Keratinocyte (primary cell): Measurements from ENCODE around the gene PACSIN2. TPM values are rescaled to one million over a fixed set of nuclear protein-coding genes. Genes with fewer than 3 reads are reported as not detected.

ENCODE experiments used
- DNase-seq: peaks from one replicate; pipeline ENCODE4 v3.0.0-alpha.2; 2011; ENCODE audit warnings: low read depth, missing footprints, low spot score
- FAIRE-seq: peaks from 2 replicates; lab custom pipeline; 2011; peaks lifted over from hg19 to GRCh38; lab: Jason Lieb, UNC
- H2AFZ ChIP-seq: 2 replicates; pipeline ENCODE4 v1.6.0; 2012; ENCODE audit warnings: low read length, control low read depth, inconsistent platforms; ENCODE audit not compliant: control insufficient read depth
- H3K27ac ChIP-seq: 2 replicates; pipeline ENCODE4 v1.5.1; 2011; ENCODE audit warnings: low read length; ENCODE audit not compliant: control insufficient read depth, insufficient read depth
- H3K27me3 ChIP-seq: 3 replicates; pipeline ENCODE4 v1.6.0; 2011; ENCODE audit warnings: low read length; ENCODE audit not compliant: control insufficient read depth, insufficient read depth; ENCODE audit errors: extremely low read depth
- H3K36me3 ChIP-seq, 2 experiments: 2 replicates in 1 of 2; 3 replicates in 1 of 2; pipeline ENCODE4 v1.5.1; 2011; ENCODE audit warnings: low read length in 2 of 2, mild to moderate bottlenecking in 1 of 2; ENCODE audit not compliant: control insufficient read depth in 2 of 2, insufficient read depth in 2 of 2; ENCODE audit errors: extremely low read depth in 1 of 2
- H3K4me1 ChIP-seq: 3 replicates; pipeline ENCODE4 v1.5.1; 2011; ENCODE audit warnings: low read length; ENCODE audit not compliant: control insufficient read depth, insufficient read depth; ENCODE audit errors: extremely low read depth
- H3K4me2 ChIP-seq: 3 replicates; pipeline ENCODE4 v1.6.0; 2011; ENCODE audit warnings: low read depth, low read length; ENCODE audit not compliant: control insufficient read depth, insufficient read depth; ENCODE audit errors: extremely low read depth
- H3K4me3 ChIP-seq, 3 experiments: fragments of 200-600 bp in 1 of 3; sonication (generic) in 1 of 3; 2 replicates in 2 of 3; 3 replicates in 1 of 3; pipeline ENCODE4 v1.5.1; 2011 to 2016; ENCODE audit warnings: low read length in 3 of 3, mild to moderate bottlenecking in 3 of 3, control low read depth in 2 of 3, inconsistent platforms in 1 of 3, low read depth in 1 of 3, mixed read lengths in 1 of 3, mixed run types in 1 of 3, moderate library complexity in 1 of 3; ENCODE audit not compliant: control insufficient read depth in 2 of 3, insufficient read depth in 2 of 3; ENCODE audit errors: extremely low read depth in 1 of 3
- H3K79me2 ChIP-seq: 2 replicates; pipeline ENCODE4 v1.6.0; 2012; ENCODE audit warnings: low read length; ENCODE audit not compliant: control insufficient read depth, insufficient read depth
- H3K9ac ChIP-seq: 3 replicates; pipeline ENCODE4 v1.6.0; 2011; ENCODE audit warnings: low read length; ENCODE audit not compliant: control insufficient read depth, insufficient read depth; ENCODE audit errors: extremely low read depth
- H3K9me1 ChIP-seq: 3 replicates; pipeline ENCODE4 v1.6.0; 2011; ENCODE audit warnings: low read length; ENCODE audit not compliant: control insufficient read depth, insufficient read depth; ENCODE audit errors: extremely low read depth
- H3K9me3 ChIP-seq: 2 replicates; pipeline ENCODE4 v1.5.1; 2012; ENCODE audit warnings: low read depth, low read length; ENCODE audit not compliant: control insufficient read depth
- H4K20me1 ChIP-seq: 3 replicates; pipeline ENCODE4 v1.6.0; 2011; ENCODE audit warnings: low read length; ENCODE audit not compliant: control insufficient read depth, insufficient read depth; ENCODE audit errors: extremely low read depth
- CTCF ChIP-seq, 3 experiments: IDR thresholded peaks in 1 of 3; conservative IDR thresholded peaks in 1 of 3; optimal IDR thresholded peaks in 1 of 3; 2 replicates in 2 of 3; 3 replicates in 1 of 3; pipeline versions ENCODE3 to v1.5.1; 2011; ENCODE audit warnings: low read length in 3 of 3, mild to moderate bottlenecking in 3 of 3, moderate library complexity in 2 of 3, control low read depth in 1 of 3, inconsistent platforms in 1 of 3; ENCODE audit not compliant: insufficient read depth in 2 of 3; ENCODE audit errors: extremely low read depth in 1 of 3
- EZH2 ChIP-seq: IDR thresholded peaks from one replicate; pipeline ENCODE4 v1.6.1; 2012; ENCODE audit warnings: inconsistent platforms, mild to moderate bottlenecking, low read length, moderate library complexity
- dilution Hi-C: fragments of 300-500 bp; cut with MboI; formaldehyde crosslinking; loops from one replicate; pipeline ENCODE4 v1.7.0; 2020; ENCODE audit warnings: low sequenced_read_pairs; ENCODE audit not compliant: extremely low pct_ligation_motif_present
- polyA plus RNA-seq, 5 experiments: library from polyadenylated mRNA; depleted of rRNA in 3 of 5; stranded (reverse) in 3 of 5; stranded (forward) in 1 of 5; unstranded in 1 of 5; fragments of >200 nt; gene quantifications; 1 replicate in 1 of 5; 2 replicates in 3 of 5; 3 replicates in 1 of 5; pipeline versions ENCODE4 v1.2.1 to v1.2.3, GENCODE V29; 2011 to 2012; ENCODE audit warnings: missing spikeins in 2 of 5, low read depth in 1 of 5, low replicate concordance in 1 of 5

PACSIN2 gene
- polyA plus RNA-seq, 1 donor (not counting 4 experiments of a cell fraction or from before 2014, with no cell fraction given) = 55.5 TPM

GRCh38 chr22:42836026-42836425 lies 178.9 kb downstream of the PACSIN2 start:
- Histone ChIP-seq H3K36me3 (peaks cover 9 to 36% of the 10 kb centered on the region in 2 experiments), H3K79me2 (no peaks in the 10 kb centered on the region)
- no peak for FAIRE-seq

DNA sequence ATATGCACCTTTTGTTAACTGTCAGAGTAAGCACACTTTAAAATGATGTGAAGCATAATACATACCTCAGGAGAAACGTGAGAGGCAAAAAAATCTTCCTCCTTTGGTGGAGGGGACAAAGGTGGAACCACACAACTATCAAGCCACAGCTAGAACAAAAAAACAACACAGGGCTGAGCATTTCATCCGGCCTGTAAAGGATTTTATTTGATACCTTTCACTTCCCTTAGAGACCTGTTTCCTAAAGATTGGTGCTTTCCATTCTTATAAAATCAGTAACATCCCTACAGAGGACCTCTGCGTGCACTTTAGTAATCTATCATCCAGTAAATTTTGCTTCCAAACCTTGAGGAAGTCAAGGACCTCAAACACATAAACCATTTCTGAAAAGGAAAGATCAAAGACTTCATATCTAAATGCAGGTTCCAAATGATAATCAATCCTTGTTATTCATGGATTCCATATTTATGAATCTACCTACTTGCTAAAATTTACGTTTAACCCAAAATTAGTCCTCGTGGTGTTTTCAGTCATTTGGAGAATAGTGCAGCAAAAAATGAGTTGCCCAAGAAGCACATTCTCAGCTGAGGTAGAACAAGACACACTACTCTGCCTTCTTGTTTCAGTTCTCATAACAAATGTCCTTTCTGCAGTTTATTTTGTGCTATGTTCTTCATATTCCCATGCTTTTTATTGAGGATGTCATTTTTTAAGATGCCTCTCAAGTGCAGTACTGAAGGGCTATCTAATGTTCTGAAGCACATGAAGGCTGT lies 180.6 kb downstream of the PACSIN2 start:
- dilution Hi-C loops = no loop called here
- no peaks in the 10 kb centered on the region for H3K79me2 ChIP-seq
- no peaks in the 10 kb centered on the region for H3K27me3 ChIP-seq
- TF ChIP-seq CTCF (optimal IDR thresholded peaks at IDR 0.05 in 1 of 3, IDR thresholded peaks at IDR 0.05 in 1 of 3, conservative IDR thresholded peaks at IDR 0.05 in 1 of 3; ENCODE audit: extremely low read depth in 1 of 3, insufficient read depth in 2 of 3, low read length in 3 of 3) = no peak
- no peak for TF ChIP-seq EZH2
- FAIRE-seq (no peak), DNase-seq (no peak)
- H3K4me3 ChIP-seq = no peak overlapping the region
- no peaks in the 10 kb centered on the region for H3K9me3 ChIP-seq
- H3K4me1 ChIP-seq = no peaks in the 10 kb centered on the region
- no peak overlapping the region for H2AFZ ChIP-seq
- no peak overlapping the region for H3K27ac ChIP-seq
- no peaks in the 10 kb centered on the region for H3K9me1 ChIP-seq
- no peak overlapping the region for H3K4me2 ChIP-seq
- peaks cover 9 to 40% of the 10 kb centered on the region in 2 experiments for H3K36me3 ChIP-seq
- no peaks in the 10 kb centered on the region for H4K20me1 ChIP-seq
- H3K9ac ChIP-seq = no peak overlapping the region

More at GRCh38 chr22:42836026-42836425, 178.9 kb downstream of the PACSIN2 start:
- dilution Hi-C loops = no loop called here
- Histone ChIP-seq H3K4me3 (no peak overlapping the region), H3K27ac (no peak overlapping the region), H3K9me3 (no peaks in the 10 kb centered on the region), H3K4me1 (peaks cover 1% of the 10 kb centered on the region), H2AFZ (no peak overlapping the region), H3K9ac (no peak overlapping the region), H3K27me3 (no peaks in the 10 kb centered on the region), H3K4me2 (no peak overlapping the region), H3K9me1 (no peaks in the 10 kb centered on the region), H4K20me1 (no peaks in the 10 kb centered on the region)
- TF ChIP-seq EZH2 = no peak
- TF ChIP-seq CTCF (optimal IDR thresholded peaks at IDR 0.05 in 1 of 3, IDR thresholded peaks at IDR 0.05 in 1 of 3, conservative IDR thresholded peaks at IDR 0.05 in 1 of 3; ENCODE audit: extremely low read depth in 1 of 3, insufficient read depth in 2 of 3, low read length in 3 of 3) = no peak
- DNase-seq = no peak
